SU-DHL-6 (cell line): Measurements from ENCODE around the gene GGA3.
A peak's percentile ranks its signal among the peaks of the same experiment; 100 is the strongest.

Experiments
- H2AFZ ChIP-seq: fragments of 200-600 bp; sonication (generic); 2 replicates; pipeline ENCODE4 v1.6.1; 2014; ENCODE audit warnings: low read depth, mild to moderate bottlenecking, moderate library complexity, mixed read lengths, antibody characterized with exemption, low read length; ENCODE audit not compliant: severe bottlenecking
- H3F3A ChIP-seq: fragments of 200-600 bp; shearing (Covaris generic); 2 replicates; pipeline ENCODE4 v1.6.0; 2016; ENCODE audit warnings: antibody characterized with exemption, mild to moderate bottlenecking; ENCODE audit not compliant: insufficient read depth
- H3K27ac ChIP-seq: fragments of 200-600 bp; sonication (generic); 2 replicates; pipeline ENCODE4 v1.5.1; 2016; ENCODE audit warnings: low read depth, mild to moderate bottlenecking, low read length, moderate library complexity, mixed read lengths
- H3K27me3 ChIP-seq: fragments of 200-600 bp; sonication (generic), shearing (Covaris generic); 2 replicates; pipeline ENCODE4 v1.6.0; 2014; ENCODE audit warnings: mild to moderate bottlenecking, low read length
- H3K36me3 ChIP-seq: fragments of 200-600 bp; sonication (generic); 2 replicates; pipeline ENCODE4 v1.6.1; 2014; ENCODE audit warnings: mild to moderate bottlenecking, low read length, mixed read lengths
- H3K4me2 ChIP-seq: fragments of 300-600, 200-600 bp; shearing (Covaris generic), sonication (generic); 2 replicates; pipeline ENCODE4 v1.6.0; 2014; ENCODE audit warnings: low read length, low read depth, mild to moderate bottlenecking; ENCODE audit not compliant: poor library complexity, severe bottlenecking
- H3K4me3 ChIP-seq: fragments of 200-600 bp; sonication (generic); 2 replicates; pipeline ENCODE4 v1.5.1; 2014; ENCODE audit warnings: antibody characterized with exemption, low read length, mild to moderate bottlenecking, mixed read lengths; ENCODE audit not compliant: insufficient read depth, poor library complexity, severe bottlenecking
- H3K79me2 ChIP-seq: fragments of 200-600 bp; sonication (generic); 2 replicates; pipeline ENCODE4 v1.6.1; 2014; ENCODE audit warnings: mild to moderate bottlenecking, low read length, moderate library complexity; ENCODE audit not compliant: insufficient read depth
- H3K9ac ChIP-seq: fragments of 200-600 bp; sonication (generic); 2 replicates; pipeline ENCODE4 v1.7.0; 2014; ENCODE audit warnings: mild to moderate bottlenecking, low read length
- H3K9me2 ChIP-seq: fragments of 200-600 bp; sonication (generic); replicated peaks from 2 replicates; pipeline ENCODE4 v1.6.1; 2014; ENCODE audit warnings: low read length; ENCODE audit not compliant: insufficient read depth
- H3K9me3 ChIP-seq: fragments of 200-600 bp; sonication (generic); 2 replicates; pipeline ENCODE4 v1.6.1; 2014; ENCODE audit warnings: low read length, mixed read lengths; ENCODE audit not compliant: insufficient read depth
- H4K20me1 ChIP-seq: fragments of 200-600 bp; sonication (generic); 2 replicates; pipeline ENCODE4 v1.6.1; 2014; ENCODE audit warnings: low read depth, mild to moderate bottlenecking, antibody characterized with exemption, low read length, moderate library complexity, mixed read lengths
- EZH2phosphoT487 ChIP-seq: fragments of 200-600 bp; sonication (generic), shearing (Covaris generic); conservative IDR thresholded peaks from 2 replicates; pipeline ENCODE4 v1.6.1; 2018; ENCODE audit warnings: mild to moderate bottlenecking, antibody characterized with exemption, low read length, moderate library complexity, mixed read lengths
- TF ChIP-seq, protein P1 (sequence below): fragments of 200-600 bp; sonication (generic); IDR thresholded peaks from one replicate; pipeline ENCODE4 v1.5.1; 2017; ENCODE audit warnings: antibody characterized with exemption, mild to moderate bottlenecking, low read length, moderate library complexity; ENCODE audit not compliant: insufficient read depth, poor library complexity, severe bottlenecking

GGA3 gene

DNA sequence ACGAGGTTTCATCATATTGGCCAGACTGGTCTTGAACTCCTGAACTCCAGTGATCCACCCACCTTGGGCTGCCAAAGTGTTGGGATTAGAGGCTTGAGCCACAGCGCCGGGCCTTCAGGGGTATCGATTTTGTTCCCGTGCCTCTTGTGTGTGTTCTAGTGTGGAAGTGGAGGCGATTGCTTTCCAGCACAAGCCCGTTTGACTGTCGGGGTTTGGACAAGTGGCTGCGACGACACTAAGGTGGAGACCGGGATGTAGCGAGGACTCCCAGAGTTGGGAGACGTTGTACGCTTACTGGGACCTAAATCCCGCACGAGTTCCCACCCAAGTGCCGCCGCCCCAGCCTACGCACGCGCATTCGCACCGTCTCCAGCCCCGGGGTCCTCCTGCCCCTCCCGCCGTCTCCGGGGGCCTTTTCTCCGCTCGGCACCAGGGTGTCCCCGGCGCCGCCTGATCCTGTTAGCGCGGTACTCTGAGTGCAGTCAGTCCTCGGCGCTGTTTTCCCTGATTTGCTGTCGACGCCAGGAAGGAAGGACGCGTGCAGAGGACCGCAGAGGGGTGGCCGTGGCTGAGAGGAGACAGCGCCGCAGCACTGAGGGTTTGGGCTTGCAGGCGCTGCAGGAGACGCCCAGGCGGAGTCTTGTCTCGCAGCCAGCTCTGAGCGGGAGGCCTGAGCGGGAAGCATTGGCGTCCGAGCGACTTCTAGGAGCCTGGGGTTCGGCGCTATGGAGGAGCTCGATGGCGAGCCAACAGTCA lies 56.2 kb downstream of the GGA3 start, which contains the start of gene NUP85:
Gene NUP85 (plus strand): TSS at position 643 of the 756 bp plus-strand sequence. CDS start 83 bp downstream, at position 726.
- no peaks in the 10 kb centered on the region for H3K9me2 ChIP-seq
- H3F3A ChIP-seq, result peaks cover 3% of the 10 kb centered on the region; the same call in 1 of the 2 replicates
- H3K4me2 ChIP-seq, result peak within 1 kb of the TSS; percentile 84
- H4K20me1 ChIP-seq, result no peaks in the 10 kb centered on the region
- H3K4me3 ChIP-seq, result peak within 1 kb of the TSS; percentile 89
- H3K79me2 ChIP-seq, result peaks cover 58% of the 10 kb centered on the region
- peak within 1 kb of the TSS; percentile 91 for H3K9ac ChIP-seq
- H2AFZ ChIP-seq, result peak within 1 kb of the TSS; percentile 81
- TF ChIP-seq EZH2phosphoT487, result no peak
- peak within 1 kb of the TSS; percentile 79 for H3K27ac ChIP-seq
- no peaks in the 10 kb centered on the region for H3K27me3 ChIP-seq
- H3K36me3 ChIP-seq, result peaks cover 18% of the 10 kb centered on the region
- H3K9me3 ChIP-seq, result no peaks in the 10 kb centered on the region

DNA sequence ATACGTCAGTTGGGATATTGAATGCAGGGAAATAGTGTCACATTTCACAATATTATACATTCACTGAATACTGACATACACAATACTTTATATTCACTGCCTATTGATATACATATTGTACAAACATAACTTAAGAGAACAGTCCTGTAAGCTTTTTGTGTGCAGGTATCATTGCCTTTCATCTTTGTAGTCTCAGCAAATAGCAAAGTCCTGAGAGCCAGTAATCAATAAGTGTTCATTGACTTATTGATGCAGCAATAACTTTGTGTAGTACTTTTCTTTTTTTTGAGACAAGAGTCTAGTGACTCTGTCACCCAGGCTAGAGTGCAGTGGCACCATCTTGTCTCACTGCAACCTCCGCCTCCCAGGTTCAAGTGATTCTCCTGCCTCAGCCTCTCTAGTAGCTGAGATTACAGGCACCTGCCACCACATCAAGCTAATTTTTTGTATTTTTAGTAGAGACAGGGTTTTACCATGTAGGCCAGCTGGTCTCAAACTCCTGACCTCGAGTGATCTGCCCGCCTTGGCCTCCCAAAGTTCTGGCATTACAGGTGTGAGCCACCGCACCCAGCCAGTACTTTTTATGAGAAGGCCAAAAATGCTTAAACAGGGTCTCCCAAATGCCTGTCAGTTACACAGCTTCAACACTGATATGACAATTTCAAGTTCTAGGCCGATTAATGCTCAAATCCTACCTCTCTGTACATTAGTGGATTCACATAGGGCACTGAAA lies 61.4 kb downstream of the GGA3 start:
- H3K36me3 ChIP-seq, result no peaks in the 10 kb centered on the region
- no peaks in the 10 kb centered on the region for H3K9me2 ChIP-seq
- no peak overlapping the region for H3K27ac ChIP-seq
- peaks cover 3% of the 10 kb centered on the region; the same call in 1 of the 2 replicates for H3F3A ChIP-seq
- no peaks in the 10 kb centered on the region for H4K20me1 ChIP-seq
- TF ChIP-seq EZH2phosphoT487, result no peak
- TF ChIP-seq, protein P1, sequence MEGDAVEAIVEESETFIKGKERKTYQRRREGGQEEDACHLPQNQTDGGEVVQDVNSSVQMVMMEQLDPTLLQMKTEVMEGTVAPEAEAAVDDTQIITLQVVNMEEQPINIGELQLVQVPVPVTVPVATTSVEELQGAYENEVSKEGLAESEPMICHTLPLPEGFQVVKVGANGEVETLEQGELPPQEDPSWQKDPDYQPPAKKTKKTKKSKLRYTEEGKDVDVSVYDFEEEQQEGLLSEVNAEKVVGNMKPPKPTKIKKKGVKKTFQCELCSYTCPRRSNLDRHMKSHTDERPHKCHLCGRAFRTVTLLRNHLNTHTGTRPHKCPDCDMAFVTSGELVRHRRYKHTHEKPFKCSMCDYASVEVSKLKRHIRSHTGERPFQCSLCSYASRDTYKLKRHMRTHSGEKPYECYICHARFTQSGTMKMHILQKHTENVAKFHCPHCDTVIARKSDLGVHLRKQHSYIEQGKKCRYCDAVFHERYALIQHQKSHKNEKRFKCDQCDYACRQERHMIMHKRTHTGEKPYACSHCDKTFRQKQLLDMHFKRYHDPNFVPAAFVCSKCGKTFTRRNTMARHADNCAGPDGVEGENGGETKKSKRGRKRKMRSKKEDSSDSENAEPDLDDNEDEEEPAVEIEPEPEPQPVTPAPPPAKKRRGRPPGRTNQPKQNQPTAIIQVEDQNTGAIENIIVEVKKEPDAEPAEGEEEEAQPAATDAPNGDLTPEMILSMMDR, result no peak
- H2AFZ ChIP-seq, result no peak overlapping the region
- H3K4me2 ChIP-seq, result no peak overlapping the region
- H3K27me3 ChIP-seq, result no peaks in the 10 kb centered on the region
- H3K9ac ChIP-seq, result no peak overlapping the region
- peaks cover 11% of the 10 kb centered on the region for H3K79me2 ChIP-seq
- no peaks in the 10 kb centered on the region for H3K9me3 ChIP-seq
- no peak overlapping the region for H3K4me3 ChIP-seq

DNA sequence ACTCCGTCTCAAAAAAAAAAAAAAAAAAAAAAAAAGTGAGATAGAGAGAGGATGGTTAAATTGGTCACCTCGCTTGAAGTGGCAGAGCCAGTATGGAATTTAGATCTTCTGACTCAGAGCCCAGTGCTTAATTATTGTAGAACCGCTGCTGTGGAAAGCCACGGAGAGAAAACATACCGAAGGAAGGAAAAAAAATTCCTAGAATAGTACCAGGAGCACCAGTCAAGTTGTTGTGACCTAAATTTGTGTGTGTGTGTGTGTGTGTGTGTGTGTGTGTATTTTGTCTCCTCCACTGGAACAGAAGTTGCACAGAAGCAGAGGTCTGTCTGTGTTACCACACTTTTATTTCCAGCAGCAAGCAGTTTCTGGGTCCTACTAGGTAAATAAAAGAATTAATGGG lies 66.5 kb downstream of the GGA3 start:
- no peaks in the 10 kb centered on the region for H4K20me1 ChIP-seq
- no peaks in the 10 kb centered on the region for H3K79me2 ChIP-seq
- no peak overlapping the region for H2AFZ ChIP-seq
- no peaks in the 10 kb centered on the region for H3K36me3 ChIP-seq
- no peaks in the 10 kb centered on the region for H3K9me2 ChIP-seq
- H3K4me2 ChIP-seq, result no peak overlapping the region
- no peaks in the 10 kb centered on the region for H3K27me3 ChIP-seq
- no peaks in the 10 kb centered on the region for H3F3A ChIP-seq
- H3K9ac ChIP-seq, result no peak overlapping the region
- H3K9me3 ChIP-seq, result no peaks in the 10 kb centered on the region
- TF ChIP-seq, protein P1, result no peak
- TF ChIP-seq EZH2phosphoT487, result no peak
- no peak overlapping the region for H3K4me3 ChIP-seq
- H3K27ac ChIP-seq, result no peak overlapping the region
